Neuron (in vitro differentiated cells): Measurements from ENCODE around the gene CLIC1.

Experiments used
- H2AFZ ChIP-seq: one replicate; pipeline ENCODE4 v1.6.1; 2013; ENCODE audit warnings: low read depth, mild to moderate bottlenecking, inconsistent platforms, low read length, moderate library complexity
- H3K27me3 ChIP-seq: one replicate; pipeline ENCODE4 v1.6.1; 2013; ENCODE audit warnings: low read length; ENCODE audit not compliant: insufficient read depth
- H3K36me3 ChIP-seq: one replicate; pipeline ENCODE4 v1.6.1; 2013; ENCODE audit warnings: low read length; ENCODE audit not compliant: insufficient read depth
- H3K4me1 ChIP-seq: one replicate; pipeline ENCODE4 v1.6.1; 2013; ENCODE audit warnings: low read length; ENCODE audit not compliant: insufficient read depth
- H3K4me3 ChIP-seq: 2 replicates; pipeline ENCODE4 v1.5.1; 2013; ENCODE audit warnings: mild to moderate bottlenecking, low read length, moderate library complexity
- H3K9me3 ChIP-seq: one replicate; pipeline ENCODE4 v1.6.1; 2013; ENCODE audit warnings: low read length

The CLIC1 gene

GRCh38 chr6:31776485-31776988, 40.2 kb upstream of the CLIC1 start:
- Histone ChIP-seq H3K4me3 (no peak overlapping the region), H3K4me1 (peaks cover 3% of the 10 kb centered on the region), H3K27me3 (no peaks in the 10 kb centered on the region), H2AFZ (no peak overlapping the region), H3K36me3 (peaks cover 28% of the 10 kb centered on the region), H3K9me3 (no peaks in the 10 kb centered on the region)

- H3K4me3 ChIP-seq = no peak overlapping the region
- H2AFZ ChIP-seq = no peak overlapping the region
- no peaks in the 10 kb centered on the region for H3K9me3 ChIP-seq
- H3K4me1 ChIP-seq = peaks cover 3% of the 10 kb centered on the region
- no peaks in the 10 kb centered on the region for H3K27me3 ChIP-seq
- H3K36me3 ChIP-seq = peaks cover 26% of the 10 kb centered on the region
These were observed 39.5 kb upstream of the CLIC1 start for GRCh38 chr6:31775633-31776484.

GRCh38 chr6:31775184-31775583, 38.9 kb upstream of the CLIC1 start:
- Histone ChIP-seq H2AFZ (no peak overlapping the region), H3K36me3 (peaks cover 19% of the 10 kb centered on the region)

GRCh38 chr6:31771992-31772358, 35.6 kb upstream of the CLIC1 start:
- H3K9me3 ChIP-seq = no peaks in the 10 kb centered on the region
- no peak overlapping the region for H3K4me3 ChIP-seq
- no peaks in the 10 kb centered on the region for H3K27me3 ChIP-seq
- no peak overlapping the region for H2AFZ ChIP-seq
- H3K36me3 ChIP-seq = no peaks in the 10 kb centered on the region
- peaks cover under 1% of the 10 kb centered on the region for H3K4me1 ChIP-seq

More at GRCh38 chr6:31775184-31775583, 38.9 kb upstream of the CLIC1 start:
- H3K9me3 ChIP-seq = no peaks in the 10 kb centered on the region
- H3K27me3 ChIP-seq = no peaks in the 10 kb centered on the region
- H3K4me1 ChIP-seq = peaks cover 3% of the 10 kb centered on the region
- H3K4me3 ChIP-seq = no peak overlapping the region

GRCh38 chr6:31770860-31771259, 34.5 kb upstream of the CLIC1 start:
- no peaks in the 10 kb centered on the region for H3K9me3 ChIP-seq

GRCh38 chr6:31769684-31770371, 33.5 kb upstream of the CLIC1 start:
- H3K4me1 ChIP-seq = no peaks in the 10 kb centered on the region
- no peaks in the 10 kb centered on the region for H3K27me3 ChIP-seq
- no peak overlapping the region for H3K4me3 ChIP-seq
- no peaks in the 10 kb centered on the region for H3K9me3 ChIP-seq
- no peak overlapping the region for H2AFZ ChIP-seq
- H3K36me3 ChIP-seq = peaks cover 2% of the 10 kb centered on the region

More at GRCh38 chr6:31770860-31771259, 34.5 kb upstream of the CLIC1 start:
- Histone ChIP-seq H3K4me3 (no peak overlapping the region), H2AFZ (no peak overlapping the region), H3K36me3 (no peaks in the 10 kb centered on the region), H3K27me3 (no peaks in the 10 kb centered on the region), H3K4me1 (no peaks in the 10 kb centered on the region)

- Histone ChIP-seq H2AFZ (no peak overlapping the region), H3K27me3 (no peaks in the 10 kb centered on the region), H3K4me1 (peaks cover 8% of the 10 kb centered on the region), H3K4me3 (no peak overlapping the region), H3K9me3 (no peaks in the 10 kb centered on the region), H3K36me3 (peaks cover 5% of the 10 kb centered on the region)
These were observed 32.3 kb upstream of the CLIC1 start for GRCh38 chr6:31768363-31769257.

- no peak overlapping the region for H3K4me3 ChIP-seq
- no peak overlapping the region for H2AFZ ChIP-seq
- peaks cover 7% of the 10 kb centered on the region for H3K36me3 ChIP-seq
- H3K4me1 ChIP-seq = peaks cover 19% of the 10 kb centered on the region
- no peaks in the 10 kb centered on the region for H3K9me3 ChIP-seq
- H3K27me3 ChIP-seq = no peaks in the 10 kb centered on the region
These were observed 30.8 kb upstream of the CLIC1 start for GRCh38 chr6:31767096-31767645.

- Histone ChIP-seq H3K27me3 (no peaks in the 10 kb centered on the region), H3K4me3 (no peak overlapping the region), H3K36me3 (peaks cover 17% of the 10 kb centered on the region), H3K4me1 (peaks cover 19% of the 10 kb centered on the region), H2AFZ (no peak overlapping the region), H3K9me3 (no peaks in the 10 kb centered on the region)
These were observed 29.8 kb upstream of the CLIC1 start for GRCh38 chr6:31765910-31766794.

- Histone ChIP-seq H2AFZ (no peak overlapping the region), H3K36me3 (peaks cover 23% of the 10 kb centered on the region), H3K27me3 (no peaks in the 10 kb centered on the region), H3K4me3 (no peak overlapping the region), H3K4me1 (peaks cover 19% of the 10 kb centered on the region), H3K9me3 (no peaks in the 10 kb centered on the region)
These were observed 29.2 kb upstream of the CLIC1 start for GRCh38 chr6:31765559-31765909.

GRCh38 chr6:31764198-31764597, 27.9 kb upstream of the CLIC1 start:
- Histone ChIP-seq H3K4me1 (peaks cover 19% of the 10 kb centered on the region), H3K36me3 (peaks cover 36% of the 10 kb centered on the region), H3K4me3 (no peak overlapping the region), H3K9me3 (no peaks in the 10 kb centered on the region), H2AFZ (no peak overlapping the region), H3K27me3 (no peaks in the 10 kb centered on the region)

GRCh38 chr6:31763619-31763940, 27.2 kb upstream of the CLIC1 start:
- Histone ChIP-seq H3K36me3 (peaks cover 42% of the 10 kb centered on the region), H3K9me3 (no peaks in the 10 kb centered on the region), H3K27me3 (no peaks in the 10 kb centered on the region), H2AFZ (no peak overlapping the region), H3K4me3 (no peak overlapping the region), H3K4me1 (peaks cover 19% of the 10 kb centered on the region)
